Measurements from ENCODE around the gene PUS3. TPM values are rescaled to one million over a fixed set of nuclear protein-coding genes. Genes with fewer than 3 reads are reported as not detected.

PUS3 gene
- total RNA-seq, 1 experiment from 2014 or later, result 5.7 TPM

DNA sequence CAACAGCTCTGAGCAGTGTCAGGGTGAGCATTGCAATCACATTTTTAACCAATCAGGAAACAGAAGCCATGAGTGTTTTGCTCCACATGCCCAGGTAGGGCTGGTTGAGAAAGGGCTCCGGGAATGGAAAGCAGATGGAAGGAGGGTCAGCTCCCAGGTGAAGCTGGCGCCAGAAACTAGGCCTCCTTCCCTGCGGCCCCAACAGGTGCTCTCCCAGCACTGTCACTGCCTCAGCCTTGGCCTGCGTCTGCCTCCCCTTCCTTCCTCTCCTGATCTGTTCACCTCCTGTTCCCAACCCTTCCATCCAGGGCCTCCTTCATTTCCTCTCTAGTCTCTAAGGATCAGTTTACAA is 38.2 kb upstream of the PUS3 start:
- H3K4me3 ChIP-seq, result no peak overlapping the region
- TF ChIP-seq, protein P1, sequence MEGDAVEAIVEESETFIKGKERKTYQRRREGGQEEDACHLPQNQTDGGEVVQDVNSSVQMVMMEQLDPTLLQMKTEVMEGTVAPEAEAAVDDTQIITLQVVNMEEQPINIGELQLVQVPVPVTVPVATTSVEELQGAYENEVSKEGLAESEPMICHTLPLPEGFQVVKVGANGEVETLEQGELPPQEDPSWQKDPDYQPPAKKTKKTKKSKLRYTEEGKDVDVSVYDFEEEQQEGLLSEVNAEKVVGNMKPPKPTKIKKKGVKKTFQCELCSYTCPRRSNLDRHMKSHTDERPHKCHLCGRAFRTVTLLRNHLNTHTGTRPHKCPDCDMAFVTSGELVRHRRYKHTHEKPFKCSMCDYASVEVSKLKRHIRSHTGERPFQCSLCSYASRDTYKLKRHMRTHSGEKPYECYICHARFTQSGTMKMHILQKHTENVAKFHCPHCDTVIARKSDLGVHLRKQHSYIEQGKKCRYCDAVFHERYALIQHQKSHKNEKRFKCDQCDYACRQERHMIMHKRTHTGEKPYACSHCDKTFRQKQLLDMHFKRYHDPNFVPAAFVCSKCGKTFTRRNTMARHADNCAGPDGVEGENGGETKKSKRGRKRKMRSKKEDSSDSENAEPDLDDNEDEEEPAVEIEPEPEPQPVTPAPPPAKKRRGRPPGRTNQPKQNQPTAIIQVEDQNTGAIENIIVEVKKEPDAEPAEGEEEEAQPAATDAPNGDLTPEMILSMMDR (conservative IDR thresholded peaks at IDR 0.05), result no peak
- no peak for TF ChIP-seq EZH2 (IDR thresholded peaks at IDR 0.05; ENCODE audit: low read depth)
- ChIA-PET CTCF (no interaction called here), POLR2A (ENCODE audit: unreplicated experiment) (no interaction called here)
- no peaks in the 10 kb centered on the region for H3K9me3 ChIP-seq (ENCODE audit: insufficient read depth, low read depth)
- intact Hi-C loops (cut with micrococcal nuclease; ENCODE audit: unreplicated experiment), result loop anchor here (5.0 kb wide), 1 partner anchor 121 kb away; the partner anchor contains the start of gene CDON
- H3K79me2 ChIP-seq (ENCODE audit: low read depth), result no peaks in the 10 kb centered on the region
- no peaks in the 10 kb centered on the region for H3F3A ChIP-seq (ENCODE audit: insufficient read depth, low read depth)
- H3K4me1 ChIP-seq (replicated peaks; ENCODE audit: insufficient read depth), result no peaks in the 10 kb centered on the region
- no peak overlapping the region for H3K27ac ChIP-seq
- H2AFZ ChIP-seq, result no peak overlapping the region
- H3K4me2 ChIP-seq, result no peak overlapping the region
- BruUV-seq (replicated peaks), result no TSS peak
- H4K20me1 ChIP-seq (ENCODE audit: insufficient read depth), result no peaks in the 10 kb centered on the region
- no peak for DNase-seq
- no peaks in the 10 kb centered on the region for H3K27me3 ChIP-seq (ENCODE audit: insufficient read depth, low read depth)
- H3K36me3 ChIP-seq (ENCODE audit: low read depth), result no peaks in the 10 kb centered on the region
- H3K9me2 ChIP-seq (ENCODE audit: insufficient read depth), result no peaks in the 10 kb centered on the region

DNA sequence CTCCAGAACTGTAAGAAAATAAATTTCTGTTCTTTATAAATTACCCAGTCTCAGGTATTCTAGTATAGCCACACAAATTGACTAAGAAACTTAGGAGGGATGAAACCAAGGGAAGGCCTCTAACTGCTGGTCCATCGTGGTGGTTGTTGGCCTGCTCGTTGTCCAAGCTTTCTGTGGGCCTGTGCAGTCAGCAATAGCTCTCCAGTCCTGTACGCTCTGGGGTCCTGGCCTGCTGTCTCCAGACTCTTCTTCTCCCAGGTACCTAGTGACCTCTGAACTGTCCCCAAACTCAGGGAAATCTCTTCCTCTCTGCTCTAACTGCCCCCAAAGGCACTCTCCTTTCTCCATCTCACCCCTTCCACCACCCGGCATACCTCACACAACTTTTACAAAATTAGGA is 37.1 kb upstream of the PUS3 start:
- ChIA-PET POLR2A (ENCODE audit: unreplicated experiment) (no interaction called here), CTCF (no interaction called here)
- Histone ChIP-seq H2AFZ (no peak overlapping the region), H3K27ac (no peak overlapping the region), H4K20me1 (ENCODE audit: insufficient read depth) (no peaks in the 10 kb centered on the region), H3K36me3 (ENCODE audit: low read depth) (no peaks in the 10 kb centered on the region), H3K4me2 (no peak overlapping the region), H3K9me3 (ENCODE audit: insufficient read depth, low read depth) (no peaks in the 10 kb centered on the region), H3K27me3 (ENCODE audit: insufficient read depth, low read depth) (no peaks in the 10 kb centered on the region), H3K4me1 (replicated peaks; ENCODE audit: insufficient read depth) (no peaks in the 10 kb centered on the region), H3K79me2 (ENCODE audit: low read depth) (no peaks in the 10 kb centered on the region), H3K4me3 (no peak overlapping the region), H3F3A (ENCODE audit: insufficient read depth, low read depth) (no peaks in the 10 kb centered on the region), H3K9me2 (ENCODE audit: insufficient read depth) (no peaks in the 10 kb centered on the region)
- BruUV-seq (replicated peaks), result no TSS peak
- TF ChIP-seq, protein P1 (conservative IDR thresholded peaks at IDR 0.05), result no peak
- no peak for TF ChIP-seq EZH2 (IDR thresholded peaks at IDR 0.05; ENCODE audit: low read depth)
- DNase-seq, result no peak
- intact Hi-C loops (cut with micrococcal nuclease; ENCODE audit: unreplicated experiment), result loop anchor here (5.0 kb wide), 1 partner anchor 122 kb away; the partner anchor contains the start of gene CDON

DNA sequence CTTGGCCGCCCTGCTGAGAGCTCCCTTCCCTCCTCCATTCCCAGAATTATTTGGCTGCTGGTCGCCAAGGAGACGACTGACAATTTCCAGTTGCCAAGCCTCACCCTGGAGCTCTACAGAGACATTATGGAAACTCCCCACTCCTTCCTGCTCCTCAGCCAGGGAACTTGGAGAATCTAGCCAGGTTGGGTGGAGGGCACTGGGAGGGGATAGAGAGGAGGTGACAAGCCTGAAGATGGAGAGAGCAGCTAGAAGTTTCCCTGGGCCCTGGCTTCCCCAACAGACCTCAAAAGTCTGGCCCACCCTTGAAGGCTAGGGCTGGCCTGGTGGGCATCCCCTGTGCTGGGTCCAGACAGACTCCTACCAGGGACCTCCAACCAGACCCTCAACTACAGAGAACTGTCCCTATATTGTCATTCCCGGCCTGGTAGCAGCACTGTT is 36.1 kb upstream of the PUS3 start:
- H3K4me3 ChIP-seq, result no peak overlapping the region
- H3K79me2 ChIP-seq (ENCODE audit: low read depth), result no peaks in the 10 kb centered on the region
- H3K9me2 ChIP-seq (ENCODE audit: insufficient read depth), result no peaks in the 10 kb centered on the region
- intact Hi-C loops (cut with micrococcal nuclease; ENCODE audit: unreplicated experiment), result no loop called here
- no peaks in the 10 kb centered on the region for H3K27me3 ChIP-seq (ENCODE audit: insufficient read depth, low read depth)
- ChIA-PET POLR2A (ENCODE audit: unreplicated experiment) (interaction anchor here (0.6 kb wide), 1 partner anchor 36 kb away, joined by 4 read pairs; the partner anchor contains the start of gene PUS3), CTCF (no interaction called here)
- H3K27ac ChIP-seq, result no peak overlapping the region
- H3K36me3 ChIP-seq (ENCODE audit: low read depth), result no peaks in the 10 kb centered on the region
- no peak for TF ChIP-seq EZH2 (IDR thresholded peaks at IDR 0.05; ENCODE audit: low read depth)
- TF ChIP-seq, protein P1 (conservative IDR thresholded peaks at IDR 0.05), result no peak
- no peaks in the 10 kb centered on the region for H4K20me1 ChIP-seq (ENCODE audit: insufficient read depth)
- no peak for DNase-seq
- H3K4me2 ChIP-seq, result no peak overlapping the region
- H3K4me1 ChIP-seq (replicated peaks; ENCODE audit: insufficient read depth), result no peaks in the 10 kb centered on the region
- no peak overlapping the region for H2AFZ ChIP-seq
- H3F3A ChIP-seq (ENCODE audit: insufficient read depth, low read depth), result no peaks in the 10 kb centered on the region
- H3K9me3 ChIP-seq (ENCODE audit: insufficient read depth, low read depth), result no peaks in the 10 kb centered on the region
- BruUV-seq (replicated peaks), result no TSS peak
